Type B pancreatic cell (in vitro differentiated cells): ENCODE measurements around the gene CLTCL1. TPM values are rescaled to one million over a fixed set of nuclear protein-coding genes. Genes with fewer than 3 reads are reported as not detected.

Experiments
- DNase-seq: peaks from one replicate; pipeline ENCODE4 v3.0.0; 2021; ENCODE audit warnings: mixed read lengths; ENCODE audit not compliant: unreplicated experiment; ENCODE audit errors: extremely low spot score
- H3K27ac Mint-ChIP-seq: 2 replicates; pipeline ENCODE4 v1.8.0; 2021; ENCODE audit warnings: mild to moderate bottlenecking, mixed read lengths
- H3K27me3 Mint-ChIP-seq: 2 replicates; pipeline ENCODE4 v1.8.0; 2021; ENCODE audit warnings: mixed read lengths
- H3K36me3 Mint-ChIP-seq: 2 replicates; pipeline ENCODE4 v1.8.0; 2021; ENCODE audit warnings: mixed read lengths
- H3K4me1 Mint-ChIP-seq: one replicate; pipeline ENCODE4 v1.8.0; 2021; ENCODE audit warnings: mixed read lengths; ENCODE audit not compliant: unreplicated experiment
- H3K4me3 Mint-ChIP-seq: 2 replicates; pipeline ENCODE4 v1.8.0; 2021; ENCODE audit warnings: mild to moderate bottlenecking, mixed read lengths
- H3K9me3 Mint-ChIP-seq: 2 replicates; pipeline ENCODE4 v1.8.0; 2021; ENCODE audit warnings: mixed read lengths
- total RNA-seq: library from RNA; stranded (reverse); gene quantifications from 2 replicates; pipeline ENCODE4 v1.2.1, GENCODE V29; 2021; ENCODE audit warnings: low replicate concordance
- TF ChIP-seq, protein P1 (sequence below): fragments of 200-600 bp; sonication (generic); conservative IDR thresholded peaks from 2 replicates; pipeline ENCODE4 v1.5.0; 2021; ENCODE audit warnings: antibody characterized with exemption, mild to moderate bottlenecking

Gene CLTCL1
- total RNA-seq, 1 donor from 2014 or later, result 11.6 TPM

DNA sequence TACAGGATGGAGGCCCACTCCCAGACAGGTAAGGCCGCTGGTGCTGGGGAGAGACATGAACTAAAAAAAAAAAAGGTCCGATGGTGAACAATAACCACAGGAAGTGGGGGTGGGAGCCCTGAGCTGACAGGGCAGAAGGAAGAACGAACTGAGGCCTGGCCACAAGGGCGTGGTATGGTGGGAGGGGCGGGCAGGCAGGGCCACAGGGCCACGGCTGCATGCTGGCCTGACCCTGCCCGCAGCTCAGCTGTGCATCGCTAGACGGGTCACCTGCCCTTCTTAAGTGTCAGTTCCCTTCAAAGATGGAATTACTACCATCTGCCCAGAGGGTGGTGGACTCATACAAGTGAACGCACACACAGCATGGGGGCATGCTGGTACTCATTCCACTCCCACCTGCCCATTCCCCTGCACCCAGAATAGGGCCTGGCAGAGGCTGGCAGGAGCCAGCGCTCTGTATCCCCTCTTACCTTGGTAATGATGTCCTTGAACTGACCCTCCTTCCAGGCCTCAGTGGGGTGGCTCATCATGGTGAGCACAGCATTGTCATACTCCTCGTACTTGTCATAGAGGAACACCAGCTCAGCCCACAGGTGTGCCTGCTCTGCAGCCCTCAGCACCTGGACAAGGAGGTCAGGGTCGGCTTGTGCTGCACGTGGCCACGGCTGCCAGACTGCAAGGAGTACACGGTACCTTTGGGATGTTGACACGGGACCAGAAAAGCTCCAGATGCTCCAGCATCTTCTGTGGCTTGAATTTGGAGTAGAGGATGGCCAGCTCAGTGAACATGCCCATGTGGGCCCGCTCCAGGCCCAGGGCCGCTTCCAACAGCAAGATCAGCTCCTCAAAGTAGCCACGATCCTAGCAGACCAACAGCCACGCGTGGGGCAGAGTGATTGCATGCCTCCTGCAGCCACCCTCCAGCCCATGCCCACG is 95.5 kb downstream of the CLTCL1 start:
- no peaks in the 10 kb centered on the region for H3K9me3 Mint-ChIP-seq
- H3K4me3 Mint-ChIP-seq, result no peak overlapping the region
- H3K27me3 Mint-ChIP-seq, result no peaks in the 10 kb centered on the region
- H3K36me3 Mint-ChIP-seq, result no peaks in the 10 kb centered on the region
- no peak for DNase-seq
- H3K27ac Mint-ChIP-seq, result no peak overlapping the region
- peaks cover 13% of the 10 kb centered on the region for H3K4me1 Mint-ChIP-seq
- TF ChIP-seq, protein P1, sequence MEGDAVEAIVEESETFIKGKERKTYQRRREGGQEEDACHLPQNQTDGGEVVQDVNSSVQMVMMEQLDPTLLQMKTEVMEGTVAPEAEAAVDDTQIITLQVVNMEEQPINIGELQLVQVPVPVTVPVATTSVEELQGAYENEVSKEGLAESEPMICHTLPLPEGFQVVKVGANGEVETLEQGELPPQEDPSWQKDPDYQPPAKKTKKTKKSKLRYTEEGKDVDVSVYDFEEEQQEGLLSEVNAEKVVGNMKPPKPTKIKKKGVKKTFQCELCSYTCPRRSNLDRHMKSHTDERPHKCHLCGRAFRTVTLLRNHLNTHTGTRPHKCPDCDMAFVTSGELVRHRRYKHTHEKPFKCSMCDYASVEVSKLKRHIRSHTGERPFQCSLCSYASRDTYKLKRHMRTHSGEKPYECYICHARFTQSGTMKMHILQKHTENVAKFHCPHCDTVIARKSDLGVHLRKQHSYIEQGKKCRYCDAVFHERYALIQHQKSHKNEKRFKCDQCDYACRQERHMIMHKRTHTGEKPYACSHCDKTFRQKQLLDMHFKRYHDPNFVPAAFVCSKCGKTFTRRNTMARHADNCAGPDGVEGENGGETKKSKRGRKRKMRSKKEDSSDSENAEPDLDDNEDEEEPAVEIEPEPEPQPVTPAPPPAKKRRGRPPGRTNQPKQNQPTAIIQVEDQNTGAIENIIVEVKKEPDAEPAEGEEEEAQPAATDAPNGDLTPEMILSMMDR, result no peak

DNA sequence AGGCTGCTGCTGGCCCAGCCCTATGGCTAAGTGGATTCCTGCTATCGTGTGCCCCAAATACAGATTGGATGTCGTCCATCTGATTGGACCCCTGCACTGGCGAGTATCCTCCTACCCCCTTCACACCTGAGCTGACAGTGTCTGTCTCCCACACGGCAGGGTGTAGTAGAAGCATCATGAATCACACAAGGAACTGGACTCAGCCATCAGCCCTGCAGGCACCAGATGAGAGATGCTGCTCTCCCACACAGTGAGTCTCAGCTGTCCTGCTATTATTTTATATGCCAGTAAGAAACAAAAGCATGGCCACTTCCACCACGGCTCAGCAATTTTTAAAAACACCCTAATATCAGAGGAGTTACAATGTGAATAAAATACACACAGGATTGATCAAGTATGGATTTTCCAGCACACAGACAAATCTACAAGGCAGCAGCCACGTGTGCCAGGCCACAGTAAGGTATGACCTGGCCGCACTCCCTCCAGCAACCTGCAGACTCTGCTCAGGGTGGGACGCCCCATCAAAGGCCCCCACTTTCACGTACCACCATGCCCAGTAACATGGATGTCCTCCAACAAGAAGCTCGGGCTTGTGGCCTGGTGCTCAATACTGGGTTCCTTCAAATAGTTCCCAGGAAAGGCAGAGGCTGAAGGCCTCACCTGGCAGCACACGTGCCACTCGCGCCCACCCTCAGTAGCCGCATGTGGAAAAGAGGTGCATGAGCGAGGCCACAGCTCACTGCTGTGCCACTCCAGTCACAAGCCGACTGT is 96.6 kb downstream of the CLTCL1 start:
- Mint-ChIP-seq H3K9me3 (no peaks in the 10 kb centered on the region), H3K36me3 (no peaks in the 10 kb centered on the region), H3K27ac (no peak overlapping the region), H3K4me1 (peaks cover 13% of the 10 kb centered on the region), H3K4me3 (no peak overlapping the region), H3K27me3 (no peaks in the 10 kb centered on the region)
- DNase-seq, result no peak
- TF ChIP-seq, protein P1, result no peak

DNA sequence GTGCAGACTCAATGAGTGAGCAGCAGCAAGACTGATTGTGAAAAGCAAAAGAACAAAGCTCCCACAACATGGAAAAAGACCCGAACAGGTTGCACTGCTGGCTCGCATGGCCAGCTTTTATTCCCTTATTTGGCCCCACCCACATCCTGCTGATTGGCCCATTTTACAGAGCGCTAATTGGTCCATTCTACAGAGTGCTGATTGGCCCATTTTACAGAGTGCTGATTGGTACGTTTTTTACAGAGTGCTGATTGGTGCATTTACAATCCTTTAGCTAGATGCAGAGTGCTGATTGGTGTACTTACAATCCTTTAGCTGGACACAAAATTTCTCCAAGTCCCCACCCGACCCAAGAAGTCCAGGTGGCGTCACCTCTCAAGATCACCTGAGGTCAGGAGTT is 97.6 kb downstream of the CLTCL1 start:
- Mint-ChIP-seq H3K9me3 (no peaks in the 10 kb centered on the region), H3K27me3 (no peaks in the 10 kb centered on the region), H3K27ac (no peak overlapping the region), H3K4me3 (no peak overlapping the region), H3K4me1 (peaks cover 10% of the 10 kb centered on the region), H3K36me3 (no peaks in the 10 kb centered on the region)
- TF ChIP-seq, protein P1, result no peak
- DNase-seq, result no peak

DNA sequence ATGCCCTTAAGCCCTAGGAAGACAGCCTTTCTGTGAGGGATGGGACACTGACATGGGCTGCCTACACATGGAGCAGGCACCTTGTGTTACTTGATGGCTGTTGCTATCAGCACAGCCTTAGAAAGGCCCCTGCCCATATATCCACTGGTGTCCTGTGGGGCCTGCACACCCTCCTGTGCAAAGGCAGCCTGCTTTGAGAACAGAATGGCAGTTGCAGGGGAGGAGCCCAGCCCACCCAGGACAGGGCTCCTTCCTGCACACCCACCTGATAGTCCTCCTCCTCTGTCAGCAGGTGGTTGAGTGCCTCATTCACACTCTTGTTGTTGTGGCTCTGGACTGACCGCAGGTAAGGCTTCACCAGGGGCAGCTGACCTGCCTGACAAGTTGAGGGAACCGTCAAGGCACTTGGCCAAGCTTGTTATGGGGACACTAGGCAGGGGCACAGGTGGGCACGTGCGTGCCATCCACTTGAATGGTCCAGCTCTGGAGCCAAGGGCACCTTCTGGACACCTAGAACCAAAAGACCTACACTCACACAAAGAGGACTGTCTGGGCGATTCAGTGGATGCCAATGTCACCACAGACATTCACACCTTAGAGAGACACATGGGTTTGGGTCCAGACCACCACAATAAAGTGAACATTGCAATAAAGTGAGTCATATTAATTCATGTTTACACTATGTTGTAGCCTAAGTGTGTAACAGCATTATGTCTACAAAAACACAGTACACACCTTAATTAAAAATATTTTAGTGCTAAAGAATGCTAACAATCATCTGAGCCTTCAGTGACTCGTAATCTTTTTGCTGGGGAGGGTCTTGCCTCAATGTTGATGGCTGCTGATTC is 103.6 kb downstream of the CLTCL1 start:
- Mint-ChIP-seq H3K4me3 (no peak overlapping the region), H3K36me3 (no peaks in the 10 kb centered on the region), H3K9me3 (no peaks in the 10 kb centered on the region), H3K4me1 (peaks cover 7% of the 10 kb centered on the region), H3K27me3 (no peaks in the 10 kb centered on the region), H3K27ac (no peak overlapping the region)
- DNase-seq, result no peak
- TF ChIP-seq, protein P1, result no peak

DNA sequence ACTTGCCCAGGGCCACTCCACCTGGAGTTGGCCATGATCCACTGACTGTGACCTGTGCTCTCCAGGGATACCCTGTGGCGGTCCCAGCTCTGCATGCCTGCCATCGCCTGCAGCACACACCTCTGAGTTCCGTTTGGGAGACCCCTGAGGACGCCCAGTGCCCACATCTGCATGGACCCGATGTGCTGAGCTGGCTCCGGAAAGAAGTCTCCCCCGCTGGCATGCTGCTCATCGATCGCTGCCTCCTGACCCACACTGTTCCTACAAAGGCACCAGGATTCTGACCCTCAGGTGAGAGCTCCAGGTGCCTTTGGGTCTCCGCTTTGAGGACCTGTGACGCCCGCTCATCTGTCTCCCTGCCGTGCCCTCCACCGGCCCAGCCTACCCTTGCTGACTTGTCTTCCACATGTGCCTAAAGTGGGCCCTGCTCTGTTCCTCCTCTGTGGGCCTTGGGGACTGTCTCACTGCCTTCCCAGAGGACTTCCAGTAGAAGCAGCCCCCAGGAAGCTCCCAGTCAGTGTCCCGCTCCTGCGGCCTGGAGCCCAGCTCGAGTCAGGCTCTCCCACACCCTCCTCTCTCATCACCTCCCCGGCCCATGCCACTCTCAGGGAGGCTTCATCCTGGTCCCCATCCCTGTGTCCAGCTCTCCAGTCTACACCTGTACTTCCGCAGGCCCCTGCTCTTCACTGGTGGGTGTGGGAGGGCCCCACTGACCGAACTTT is 107.1 kb downstream of the CLTCL1 start:
- no peak for DNase-seq
- Mint-ChIP-seq H3K36me3 (no peaks in the 10 kb centered on the region), H3K27me3 (no peaks in the 10 kb centered on the region), H3K4me3 (no peak overlapping the region), H3K27ac (peak overlapping the region; percentile 69), H3K9me3 (no peaks in the 10 kb centered on the region), H3K4me1 (peaks cover 10% of the 10 kb centered on the region)
- TF ChIP-seq, protein P1, result no peak
